Endothelial cell of umbilical vein (primary cell): ENCODE results near the gene SLC2A14. TPM values are rescaled to one million over a fixed set of nuclear protein-coding genes. Genes with fewer than 3 reads are reported as not detected.
A peak's percentile ranks its signal among the peaks of the same experiment; 100 is the strongest.
"Not testable (repeated sequence)": the region's sequence is repeated elsewhere in the genome, so short reads cannot be mapped to it uniquely, and the experiment has no call there.

Experiments used
- BruUV-seq: library from RNA; stranded (reverse); fragments of 400-500 nt; replicated peaks from 2 replicates; lab custom pipeline; 2021; lab: Mats Ljungman, UMichigan
- CTCF ChIA-PET: fragments of 300-600, 350-600 bp; sonication (Branson Sonifier 250); formaldehyde crosslinking; loops from one replicate; lab custom pipeline; 2021; ENCODE audit warnings: antibody characterized with exemption, inconsistent platforms; lab: Charles Lee
- POLR2A ChIA-PET: fragments of 300-600, 350-600 bp; sonication (Branson Sonifier 250); formaldehyde crosslinking; loops from one replicate; lab custom pipeline; 2021; ENCODE audit warnings: antibody characterized with exemption, inconsistent platforms; lab: Charles Lee
- DNase-seq: peaks from one replicate; pipeline ENCODE4 v3.0.0-alpha.2; 2011; ENCODE audit warnings: low read depth, low spot score
- FAIRE-seq: peaks from 2 replicates; lab custom pipeline; 2011; peaks lifted over from hg19 to GRCh38; lab: Jason Lieb, UNC
- H2AFZ ChIP-seq: 2 replicates; pipeline ENCODE4 v1.6.0; 2012; ENCODE audit warnings: low read depth, low read length, control low read depth, inconsistent platforms
- H3K27ac ChIP-seq: 2 replicates; pipeline ENCODE4 v1.5.1; 2011; ENCODE audit warnings: low read depth, mild to moderate bottlenecking, control low read depth, low read length, moderate library complexity; ENCODE audit not compliant: insufficient read depth
- H3K27me3 ChIP-seq, 2 experiments: 2 replicates each; pipeline versions ENCODE4 v1.6.0 to v1.6.1; 2011; ENCODE audit warnings: low read length in 2 of 2, mixed read lengths in 1 of 2; ENCODE audit not compliant: control insufficient read depth in 2 of 2, insufficient read depth in 2 of 2
- H3K36me3 ChIP-seq, 2 experiments: 2 replicates in 1 of 2; 3 replicates in 1 of 2; pipeline ENCODE4 v1.5.1; 2011; ENCODE audit warnings: low read length in 2 of 2, mild to moderate bottlenecking in 1 of 2, moderate library complexity in 1 of 2; ENCODE audit not compliant: control insufficient read depth in 2 of 2, insufficient read depth in 2 of 2; ENCODE audit errors: extremely low read depth in 1 of 2
- H3K4me1 ChIP-seq: 3 replicates; pipeline ENCODE4 v1.5.1; 2011; ENCODE audit warnings: mild to moderate bottlenecking, low read length; ENCODE audit not compliant: control insufficient read depth, insufficient read depth; ENCODE audit errors: extremely low read depth
- H3K4me2 ChIP-seq: 2 replicates; pipeline ENCODE4 v1.6.1; 2011; ENCODE audit warnings: low read length, control low read depth, mixed read lengths; ENCODE audit not compliant: insufficient read depth
- H3K4me3 ChIP-seq, 3 experiments: fragments of 200-600 bp in 1 of 3; sonication (generic), shearing (Covaris generic) in 1 of 3; replicated peaks in 1 of 3; 2 replicates each; pipeline ENCODE4 v1.5.1; 2011 to 2016; ENCODE audit warnings: control low read depth in 3 of 3, low read length in 3 of 3, mild to moderate bottlenecking in 2 of 3, inconsistent platforms in 1 of 3, low read depth in 1 of 3, moderate library complexity in 1 of 3; ENCODE audit not compliant: insufficient read depth in 1 of 3
- H3K79me2 ChIP-seq: 2 replicates; pipeline ENCODE4 v1.6.0; 2012; ENCODE audit warnings: low read length, inconsistent platforms; ENCODE audit not compliant: control insufficient read depth, insufficient read depth
- H3K9ac ChIP-seq: replicated peaks from 2 replicates; pipeline ENCODE3; 2011; ENCODE audit warnings: low read length, control low read depth; ENCODE audit not compliant: insufficient read depth; ENCODE audit errors: extremely low read depth
- H3K9me1 ChIP-seq: replicated peaks from 3 replicates; pipeline ENCODE4 v1.6.0; 2011; ENCODE audit warnings: mild to moderate bottlenecking, low read length; ENCODE audit not compliant: control insufficient read depth, insufficient read depth; ENCODE audit errors: extremely low read depth
- H3K9me3 ChIP-seq: replicated peaks from 2 replicates; pipeline ENCODE4 v1.5.1; 2012; ENCODE audit warnings: low read length, inconsistent platforms; ENCODE audit not compliant: control insufficient read depth, insufficient read depth
- H4K20me1 ChIP-seq: replicated peaks from 2 replicates; pipeline ENCODE3; 2011; ENCODE audit warnings: mild to moderate bottlenecking, low read length; ENCODE audit not compliant: control insufficient read depth, insufficient read depth; ENCODE audit errors: extremely low read depth
- GATA2 ChIP-seq: IDR thresholded peaks from 2 replicates; pipeline ENCODE4 v1.7.0; 2011; ENCODE audit warnings: low read depth, mild to moderate bottlenecking, moderate library complexity, mixed read lengths, low read length; ENCODE audit not compliant: insufficient read length, insufficient read depth
- MYC ChIP-seq: IDR thresholded peaks from one replicate; pipeline ENCODE4 v1.6.1; 2011; ENCODE audit warnings: mild to moderate bottlenecking, low read depth, low read length
- POLR2A ChIP-seq: IDR thresholded peaks from 2 replicates; pipeline ENCODE4 v1.6.1; 2012; ENCODE audit warnings: low read depth, mild to moderate bottlenecking, control low read depth, low read length
- dilution Hi-C: fragments of 300-500 bp; cut with MboI; formaldehyde crosslinking; loops from one replicate; pipeline ENCODE4 v1.15.0; 2019; ENCODE audit warnings: low sequenced_read_pairs; ENCODE audit not compliant: extremely low pct_ligation_motif_present
- intact Hi-C: fragments of 100-400 bp; cut with micrococcal nuclease; formaldehyde crosslinking; loops from one replicate; pipeline ENCODE4 v1.10.0; 2022
- polyA plus RNA-seq, 4 experiments: library from polyadenylated mRNA; depleted of rRNA in 3 of 4; stranded (reverse) in 3 of 4; unstranded in 1 of 4; fragments of >200 nt; gene quantifications; 2 replicates each; pipeline versions ENCODE4 v1.2.1 to v1.2.3, GENCODE V29; 2011 to 2012; ENCODE audit warnings: missing spikeins in 1 of 4
- total RNA-seq: library from RNA; stranded (reverse); gene quantifications from 2 replicates; pipeline ENCODE4 v1.2.3, GENCODE V29; 2021
- TF ChIP-seq, protein P1 (sequence below): IDR thresholded peaks from 2 replicates; pipeline ENCODE4 v1.6.1; 2011; ENCODE audit not compliant: insufficient read depth, insufficient read length

The SLC2A14 gene
- total and polyA plus RNA-seq, 2 donors (not counting 3 experiments of a cell fraction or from before 2014, with no cell fraction given): not detected

DNA sequence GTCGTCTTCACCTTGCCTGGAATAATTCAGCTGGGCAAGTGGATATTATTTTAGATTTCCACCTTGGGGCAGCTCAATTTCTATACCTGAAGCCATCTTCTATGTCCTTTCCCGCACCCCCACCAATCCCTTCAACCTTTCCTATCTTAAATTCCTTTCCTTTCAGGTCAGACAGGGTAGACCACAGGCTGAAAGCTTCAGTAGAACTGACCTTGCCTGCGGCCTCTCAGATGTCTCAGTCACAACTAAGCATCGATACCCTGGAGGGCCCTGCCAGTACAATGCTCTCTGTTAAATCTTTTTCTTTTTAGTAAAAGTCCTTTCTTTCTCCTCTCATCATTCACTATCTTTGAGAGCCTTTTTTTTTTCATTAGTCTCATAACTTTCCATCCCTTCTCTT, 38.9 kb downstream of the SLC2A14 start:
- no peak overlapping the region for H3K9ac ChIP-seq
- TF ChIP-seq MYC (no peak), POLR2A (no peak), GATA2 (no peak)
- TF ChIP-seq, protein P1, sequence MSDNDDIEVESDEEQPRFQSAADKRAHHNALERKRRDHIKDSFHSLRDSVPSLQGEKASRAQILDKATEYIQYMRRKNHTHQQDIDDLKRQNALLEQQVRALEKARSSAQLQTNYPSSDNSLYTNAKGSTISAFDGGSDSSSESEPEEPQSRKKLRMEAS: no peak
- H3K9me3 ChIP-seq: no peaks in the 10 kb centered on the region
- H4K20me1 ChIP-seq: no peaks in the 10 kb centered on the region
- ChIA-PET POLR2A (no interaction called here), CTCF (interaction anchor here (0.7 to 2.0 kb wide), 4 partner anchors 13 to 173 kb away, joined by 3 to 11 read pairs (median 8); no protein-coding TSS in a partner anchor)
- no TSS peak for BruUV-seq
- no peak overlapping the region for H2AFZ ChIP-seq
- peaks cover 0 to 2% of the 10 kb centered on the region in 2 experiments for H3K27me3 ChIP-seq
- no peak overlapping the region for H3K4me2 ChIP-seq
- DNase-seq (no peak), FAIRE-seq (no peak)
- intact Hi-C loops (loop anchor here (2.0 kb wide), 2 partner anchors 27 to 73 kb away; no protein-coding TSS in a partner anchor), dilution Hi-C loops (no loop called here)
- H3K4me3 ChIP-seq: no peak overlapping the region
- H3K9me1 ChIP-seq: no peaks in the 10 kb centered on the region
- no peak overlapping the region for H3K27ac ChIP-seq
- no peaks in the 10 kb centered on the region for H3K79me2 ChIP-seq
- no peaks in the 10 kb centered on the region for H3K36me3 ChIP-seq
- H3K4me1 ChIP-seq: no peaks in the 10 kb centered on the region

DNA sequence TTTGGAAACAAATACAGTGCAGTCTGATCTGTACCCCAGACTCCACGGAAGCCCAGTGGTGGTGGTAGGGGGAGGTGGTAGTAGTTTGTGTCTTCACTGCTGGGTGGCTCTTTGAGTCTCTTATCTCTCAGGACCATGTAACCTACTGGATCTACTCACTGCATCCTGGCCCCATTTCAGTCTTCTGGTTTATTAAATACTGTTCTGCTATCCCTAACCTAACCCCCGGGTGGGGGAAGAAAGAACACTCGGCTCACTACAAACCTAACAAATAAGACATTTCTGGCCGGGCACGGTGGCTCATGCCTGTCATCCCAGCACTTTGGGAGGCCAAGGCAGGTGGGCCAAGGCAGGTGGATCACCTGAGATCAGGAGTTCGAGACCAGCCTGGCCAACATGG, 39.5 kb downstream of the SLC2A14 start:
- H3K9me1 ChIP-seq, H3K27me3 ChIP-seq, H3K4me1 ChIP-seq, H3K27ac ChIP-seq, H3K4me2 ChIP-seq, H3K4me3 ChIP-seq, dilution Hi-C loops, H4K20me1 ChIP-seq, BruUV-seq, POLR2A ChIA-PET, H3K9ac ChIP-seq, H3K36me3 ChIP-seq, H3K79me2 ChIP-seq, H2AFZ ChIP-seq, H3K9me3 ChIP-seq, DNase-seq: not testable (repeated sequence)
- intact Hi-C loops: loop anchor here (2.0 kb wide), 2 partner anchors 28 to 74 kb away; no protein-coding TSS in a partner anchor
- CTCF ChIA-PET: interaction anchor here (0.7 to 3.3 kb wide), 9 partner anchors 11 to 244 kb away, joined by 3 to 13 read pairs (median 9); no protein-coding TSS in a partner anchor
- FAIRE-seq: peak; percentile 15
